DOHH2 (cell line): ENCODE measurements around the gene SLC1A2.

Experiments
- H3F3A ChIP-seq: fragments of 200-600 bp; sonication (generic), shearing (Covaris generic); 2 replicates; pipeline ENCODE4 v1.6.0; 2016; ENCODE audit warnings: antibody characterized with exemption, mild to moderate bottlenecking; ENCODE audit not compliant: control insufficient read depth, insufficient read depth
- H3K27ac ChIP-seq: fragments of 200-600 bp; sonication (generic); 2 replicates; pipeline ENCODE4 v1.5.1; 2014; ENCODE audit warnings: low read depth, mild to moderate bottlenecking, low read length, moderate library complexity
- H3K27me3 ChIP-seq: fragments of 200-600 bp; sonication (generic); 2 replicates; pipeline ENCODE4 v1.6.1; 2014; ENCODE audit warnings: mild to moderate bottlenecking, low read length, mixed read lengths; ENCODE audit not compliant: control insufficient read depth
- H3K36me3 ChIP-seq: fragments of 200-600 bp; sonication (generic); 2 replicates; pipeline ENCODE4 v1.6.1; 2014; ENCODE audit warnings: mild to moderate bottlenecking, low read length, moderate library complexity, mixed read lengths; ENCODE audit not compliant: control insufficient read depth
- H3K4me1 ChIP-seq: fragments of 200-600 bp; sonication (generic); 2 replicates; pipeline ENCODE4 v1.6.1; 2014; ENCODE audit warnings: mild to moderate bottlenecking, low read length, mixed read lengths; ENCODE audit not compliant: control insufficient read depth
- H3K4me2 ChIP-seq: fragments of 200-600 bp; sonication (generic); 2 replicates; pipeline ENCODE4 v1.6.0; 2014; ENCODE audit warnings: mild to moderate bottlenecking, low read length, moderate library complexity
- H3K4me3 ChIP-seq: fragments of 200-600 bp; sonication (generic); 2 replicates; pipeline ENCODE4 v1.5.1; 2014; ENCODE audit warnings: mild to moderate bottlenecking, low read length, mixed read lengths
- H3K79me2 ChIP-seq: fragments of 200-600 bp; sonication (generic); 2 replicates; pipeline ENCODE4 v1.6.1; 2014; ENCODE audit warnings: mild to moderate bottlenecking, low read length, mixed read lengths; ENCODE audit not compliant: control insufficient read depth
- H3K9me2 ChIP-seq: fragments of 200-600 bp; sonication (generic); replicated peaks from 2 replicates; pipeline ENCODE4 v1.6.1; 2014; ENCODE audit warnings: mild to moderate bottlenecking, low read length, mixed read lengths; ENCODE audit not compliant: control insufficient read depth
- H3K9me3 ChIP-seq: fragments of 200-600 bp; sonication (generic); 2 replicates; pipeline ENCODE4 v1.6.1; 2014; ENCODE audit warnings: antibody characterized with exemption, low read length, mixed read lengths; ENCODE audit not compliant: control insufficient read depth, insufficient read depth
- H4K20me1 ChIP-seq: fragments of 200-600 bp; sonication (generic); 2 replicates; pipeline ENCODE4 v1.6.0; 2014; ENCODE audit warnings: low read depth, mild to moderate bottlenecking, antibody characterized with exemption, low read length, moderate library complexity; ENCODE audit not compliant: control insufficient read depth, insufficient read depth
- CTCF ChIP-seq: fragments of 200-600 bp; sonication (generic); IDR thresholded peaks from one replicate; pipeline ENCODE4 v1.5.1; 2014; ENCODE audit warnings: antibody characterized with exemption, mild to moderate bottlenecking, low read depth, low read length; ENCODE audit not compliant: poor library complexity, severe bottlenecking
- EZH2phosphoT487 ChIP-seq: fragments of 200-600 bp; sonication (generic); IDR thresholded peaks from 2 replicates; pipeline ENCODE4 v1.6.1; 2017; ENCODE audit warnings: borderline replicate concordance, mild to moderate bottlenecking, antibody characterized with exemption, low read length, moderate library complexity, mixed read lengths

SLC1A2 gene

GRCh38 chr11:35305670-35306382 is 113.5 kb downstream of the SLC1A2 start:
- no peaks in the 10 kb centered on the region for H3F3A ChIP-seq
- H3K4me1 ChIP-seq: no peaks in the 10 kb centered on the region
- H3K9me3 ChIP-seq: no peaks in the 10 kb centered on the region
- H3K27ac ChIP-seq: no peak overlapping the region
- H3K79me2 ChIP-seq: no peaks in the 10 kb centered on the region
- no peaks in the 10 kb centered on the region for H3K36me3 ChIP-seq
- no peak overlapping the region for H3K4me2 ChIP-seq
- TF ChIP-seq EZH2phosphoT487: no peak
- TF ChIP-seq CTCF: peak; percentile 52
- H3K27me3 ChIP-seq: no peaks in the 10 kb centered on the region; the same call in 1 of the 2 replicates
- no peaks in the 10 kb centered on the region for H3K9me2 ChIP-seq
- no peak overlapping the region for H3K4me3 ChIP-seq
- H4K20me1 ChIP-seq: no peaks in the 10 kb centered on the region

GRCh38 chr11:35304900-35305460 is 114.4 kb downstream of the SLC1A2 start:
- H3K4me2 ChIP-seq: no peak overlapping the region
- no peaks in the 10 kb centered on the region for H3K79me2 ChIP-seq
- no peaks in the 10 kb centered on the region for H4K20me1 ChIP-seq
- no peaks in the 10 kb centered on the region for H3K9me3 ChIP-seq
- no peaks in the 10 kb centered on the region for H3K4me1 ChIP-seq
- TF ChIP-seq CTCF (no peak), EZH2phosphoT487 (no peak)
- H3K36me3 ChIP-seq: no peaks in the 10 kb centered on the region
- H3K27me3 ChIP-seq: no peaks in the 10 kb centered on the region; the same call in 1 of the 2 replicates
- H3K4me3 ChIP-seq: no peak overlapping the region
- H3K9me2 ChIP-seq: no peaks in the 10 kb centered on the region
- no peak overlapping the region for H3K27ac ChIP-seq
- H3F3A ChIP-seq: no peaks in the 10 kb centered on the region

- no peaks in the 10 kb centered on the region for H4K20me1 ChIP-seq
- H3K27ac ChIP-seq: no peak overlapping the region
- no peak overlapping the region for H3K4me2 ChIP-seq
- no peak overlapping the region for H3K4me3 ChIP-seq
- no peaks in the 10 kb centered on the region for H3F3A ChIP-seq
- no peaks in the 10 kb centered on the region for H3K9me2 ChIP-seq
- H3K27me3 ChIP-seq: no peaks in the 10 kb centered on the region; the same call in 1 of the 2 replicates
- H3K4me1 ChIP-seq: no peaks in the 10 kb centered on the region
- H3K79me2 ChIP-seq: no peaks in the 10 kb centered on the region
- TF ChIP-seq EZH2phosphoT487 (no peak), CTCF (no peak)
- no peaks in the 10 kb centered on the region for H3K9me3 ChIP-seq
- no peaks in the 10 kb centered on the region for H3K36me3 ChIP-seq
Measured at GRCh38 chr11:35304386-35304775, 115.0 kb downstream of the SLC1A2 start.
